ENCODE measurements around the gene DMAC2.
"Not testable (repeated sequence)": the region's sequence is repeated elsewhere in the genome, so short reads cannot be mapped to it uniquely, and the experiment has no call there.

The DMAC2 gene

DNA sequence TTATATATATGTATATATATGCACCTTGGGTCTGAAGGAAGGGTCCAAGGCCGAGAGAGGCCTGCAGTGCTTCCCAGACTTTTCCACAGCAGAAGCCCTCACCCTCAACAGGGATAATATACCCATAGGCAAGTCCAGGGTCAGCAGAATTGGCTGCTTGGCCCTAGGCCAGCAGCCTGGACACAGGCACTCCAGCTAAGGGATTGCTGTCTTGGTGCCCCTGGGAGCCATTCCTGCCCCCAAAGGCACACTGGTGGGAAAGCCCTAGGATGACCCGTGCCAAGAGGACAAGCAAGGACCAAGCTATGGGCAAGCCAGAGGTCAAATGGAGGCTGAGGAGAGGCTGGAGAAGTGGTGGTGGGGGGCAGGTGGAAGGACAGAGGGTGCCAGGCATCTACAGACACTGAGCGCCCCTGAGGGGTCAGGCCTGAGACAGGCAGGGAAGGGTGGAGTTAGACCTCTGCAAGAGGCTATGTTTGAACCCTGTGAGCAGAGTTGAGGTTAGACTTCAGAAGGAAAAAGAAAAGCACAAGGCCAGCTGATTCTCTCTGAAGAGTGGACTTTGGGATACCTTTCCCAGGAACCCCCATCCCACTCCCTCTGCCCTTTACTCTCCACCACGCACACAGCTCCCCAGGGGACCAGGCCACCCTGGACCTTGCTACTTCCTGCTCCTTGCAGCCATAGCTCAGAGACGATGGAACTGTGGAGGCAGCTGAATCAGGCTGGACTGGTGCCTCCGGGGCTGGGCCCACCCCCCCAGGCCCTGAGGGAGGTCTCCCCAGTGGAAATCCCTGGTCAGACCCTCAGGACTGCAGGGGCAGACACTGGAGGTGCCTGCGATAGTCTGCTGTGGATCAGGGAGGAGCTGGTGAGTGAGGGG lies 3.0 kb upstream of the DMAC2 start, which contains the start of gene ERICH4:
Gene ERICH4, plus strand, starts transcription at position 684 of the 883 bp plus-strand sequence. Its CDS starts 14 bp downstream, at position 698.
- DNase-seq (ENCODE audit: low read depth in 2 of 2) = no peak

DNA sequence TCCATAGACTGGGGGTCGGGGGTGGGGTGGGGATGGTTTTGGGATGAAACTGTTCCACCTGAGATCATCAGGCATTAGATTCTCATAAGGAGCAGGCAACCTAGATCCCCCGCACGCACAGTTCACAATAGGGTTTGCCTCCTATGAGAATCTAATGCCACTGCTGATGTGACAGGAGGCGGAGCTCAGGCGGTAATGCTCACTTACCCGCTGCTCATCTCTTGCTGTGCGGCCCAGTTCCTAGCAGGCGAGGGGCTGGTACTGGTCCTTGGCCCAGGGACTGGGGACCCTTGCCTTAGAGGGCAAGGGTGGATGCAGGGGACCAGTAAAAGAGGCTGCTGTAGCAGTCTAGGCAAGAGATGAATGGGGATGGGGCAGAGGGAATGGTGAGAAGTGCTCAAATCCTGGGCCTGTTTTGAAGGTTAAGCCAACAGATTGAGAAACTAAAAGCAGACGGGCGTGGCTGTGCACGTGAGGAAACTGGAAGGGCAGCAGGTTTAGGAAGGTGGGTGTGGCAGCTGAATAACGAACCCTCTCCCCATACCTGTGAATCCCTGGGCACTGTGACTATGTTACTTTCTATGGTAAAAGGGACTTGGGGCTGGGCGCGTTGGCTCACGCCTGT lies 1.7 kb upstream of the DMAC2 start:
- no peak for DNase-seq (ENCODE audit: low read depth in 2 of 2)

GRCh38 chr19:41437944-41438574 lies 1.7 kb downstream of the DMAC2 start:
- no peak for DNase-seq (ENCODE audit: low read depth in 2 of 2)

DNA sequence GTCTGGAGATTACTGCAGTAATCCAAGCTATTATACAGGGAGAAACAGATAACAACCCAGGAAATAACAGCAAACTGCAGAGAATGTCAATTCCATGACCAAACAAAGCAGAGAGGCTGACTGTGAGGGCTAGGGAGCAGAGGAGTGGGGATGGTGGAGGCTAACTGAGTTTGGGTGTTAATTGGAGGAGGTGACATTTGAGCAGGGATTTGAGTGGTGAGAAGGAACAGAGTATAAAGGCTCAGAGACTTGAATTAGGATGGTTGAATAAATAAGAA lies 3.1 kb downstream of the DMAC2 start:
- DNase-seq (ENCODE audit: low read depth in 2 of 2) = no peak

GRCh38 chr19:41435936-41436673 lies 3.6 kb downstream of the DMAC2 start:
- DNase-seq (ENCODE audit: low read depth in 2 of 2) = no peak

GRCh38 chr19:41435376-41435775 lies 4.3 kb downstream of the DMAC2 start:
- DNase-seq (ENCODE audit: low read depth in 2 of 2) = not testable (repeated sequence)

GRCh38 chr19:41434450-41434849 lies 5.3 kb downstream of the DMAC2 start:
- no peak for DNase-seq (ENCODE audit: low read depth in 2 of 2)

DNA sequence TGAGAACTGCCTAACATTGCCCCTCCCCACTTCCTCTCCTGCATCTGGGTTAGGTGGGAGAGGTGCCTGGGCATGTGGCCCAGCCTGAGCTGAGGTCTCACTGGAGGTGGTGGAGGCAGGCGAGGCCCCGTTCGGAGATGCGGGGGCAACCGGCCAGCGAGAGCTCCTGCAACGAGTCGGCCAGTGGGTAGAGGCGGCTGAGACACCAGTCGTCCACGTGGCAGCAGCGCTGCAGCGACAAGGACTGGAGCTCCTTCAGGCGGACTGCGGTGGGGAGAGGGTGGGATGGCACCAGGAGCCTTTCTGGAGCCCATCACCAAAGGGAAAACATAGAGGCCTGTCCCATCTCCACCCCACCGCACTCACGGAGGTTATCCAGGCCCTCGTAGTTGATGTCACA lies 6.5 kb downstream of the DMAC2 start:
- no peak for DNase-seq (ENCODE audit: low read depth in 2 of 2)

DNA sequence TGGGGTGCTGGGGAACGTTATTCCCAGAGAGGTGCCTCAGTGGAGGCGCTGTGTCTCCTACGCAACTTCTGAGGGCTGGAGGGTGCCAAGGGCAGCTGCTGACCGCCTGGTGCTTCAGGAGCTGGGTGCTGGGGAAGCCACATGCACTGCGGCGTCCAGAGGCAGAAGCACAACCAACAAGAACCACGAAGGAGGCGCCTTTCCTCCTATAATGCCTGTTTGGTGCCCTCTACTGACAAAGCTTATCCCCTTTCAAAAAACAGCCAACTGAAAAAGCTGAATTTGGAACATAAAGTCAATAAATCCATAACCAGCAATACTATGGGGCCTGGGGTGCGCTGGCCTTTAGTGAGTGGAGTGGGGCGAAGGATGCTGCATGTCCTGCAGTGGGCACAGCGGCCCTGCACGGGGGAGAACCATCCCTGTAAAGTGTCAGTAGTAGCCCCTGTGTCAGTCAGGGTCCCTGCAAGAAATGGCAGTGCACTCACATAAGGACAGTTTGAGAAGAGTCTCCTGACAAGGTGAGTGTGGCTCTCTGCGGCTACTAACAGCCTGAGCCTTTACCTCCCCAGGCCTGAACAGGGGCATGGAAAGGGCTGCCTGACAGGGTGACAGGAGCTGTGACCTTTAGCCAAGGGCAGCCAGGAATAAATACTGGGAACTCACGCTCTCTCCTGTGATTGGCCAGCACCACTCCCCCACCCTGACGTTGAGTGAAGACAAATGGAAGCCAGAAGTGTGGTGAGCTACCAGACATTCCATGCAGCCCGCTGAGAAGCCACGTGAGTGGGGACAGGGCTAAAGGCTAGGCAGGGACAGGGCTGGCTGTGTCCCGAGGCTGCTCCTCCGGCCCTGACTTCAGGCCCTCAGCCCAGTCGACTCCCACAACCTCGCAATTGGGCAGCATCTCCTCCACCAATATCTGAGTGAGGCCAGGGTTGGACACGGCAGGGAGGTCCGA lies 8.0 kb downstream of the DMAC2 start:
- DNase-seq (ENCODE audit: low read depth in 2 of 2) = no peak

- DNase-seq (ENCODE audit: low read depth in 2 of 2) = no peak
These were observed 8.8 kb downstream of the DMAC2 start for GRCh38 chr19:41430922-41431321.

DNA sequence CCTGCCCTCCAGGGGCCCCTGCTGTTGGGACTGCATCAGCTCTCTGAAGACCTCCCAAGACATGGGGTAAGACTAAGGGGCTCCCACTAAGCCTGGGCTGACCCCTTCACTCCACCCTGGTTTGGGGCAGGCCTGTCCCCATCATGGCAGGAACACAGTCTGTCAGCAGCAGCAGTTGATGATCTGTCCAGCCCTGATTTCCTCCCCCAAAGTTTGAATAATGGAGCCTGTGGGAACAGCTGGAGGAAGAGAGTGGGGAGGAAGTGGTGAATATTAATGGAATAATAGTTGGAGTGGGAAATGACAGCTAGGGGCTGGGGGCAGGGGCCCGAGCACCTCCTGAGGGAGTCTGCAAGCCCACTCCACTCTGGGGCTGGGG lies 11.2 kb downstream of the DMAC2 start:
- DNase-seq (ENCODE audit: low read depth in 2 of 2) = no peak

DNA sequence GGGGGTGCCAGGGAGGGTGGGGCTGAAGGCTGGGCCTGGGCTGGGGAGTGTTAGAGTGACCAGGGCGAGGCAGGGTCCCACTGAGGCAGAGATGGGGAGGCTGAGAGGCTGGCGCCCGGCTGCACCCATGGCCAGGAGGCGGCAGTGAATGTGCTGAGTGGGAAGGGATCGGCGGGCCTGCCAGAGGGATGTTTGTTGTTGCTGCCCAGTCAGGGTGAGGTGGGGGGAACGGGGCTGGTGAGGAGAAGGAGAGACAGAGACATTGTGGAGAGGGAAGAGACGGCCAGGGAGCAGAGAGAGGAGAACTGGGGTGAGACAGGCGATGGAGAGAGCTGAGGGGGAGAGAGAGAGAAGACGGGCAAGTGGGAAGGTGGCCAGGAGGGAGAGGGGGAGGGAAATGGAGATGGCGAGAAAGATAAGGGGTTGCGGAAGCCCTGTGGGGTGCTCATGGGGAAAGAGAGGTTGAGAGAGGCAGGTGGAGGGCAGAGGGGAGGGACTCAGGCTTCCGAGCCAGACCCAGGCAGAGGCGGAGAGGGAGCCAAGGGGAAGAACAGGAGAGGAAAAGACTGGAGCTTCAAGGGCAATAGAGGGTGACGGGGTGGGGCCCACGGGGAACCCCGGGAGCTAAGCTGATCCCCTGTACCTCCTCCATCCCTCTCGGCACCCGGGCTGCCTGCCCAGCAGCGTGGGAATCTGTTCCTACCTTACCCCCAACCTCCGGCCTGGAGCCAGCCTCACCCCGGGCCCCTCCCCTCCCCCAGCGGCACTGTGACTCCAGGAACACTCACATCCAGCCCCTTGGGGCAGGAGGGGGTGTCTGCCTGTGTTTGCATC lies 11.8 kb downstream of the DMAC2 start:
- DNase-seq (ENCODE audit: low read depth in 2 of 2) = no peak

- no peak for DNase-seq (ENCODE audit: low read depth in 2 of 2)
These were observed 12.6 kb downstream of the DMAC2 start, which contains the start of gene B3GNT8 for GRCh38 chr19:41426952-41427646. TSS of gene B3GNT8 (minus strand) at chr19:41427374. CDS start at chr19:41426778, 596 bp downstream.

- DNase-seq (ENCODE audit: low read depth in 2 of 2) = no peak
These were observed 13.4 kb downstream of the DMAC2 start for GRCh38 chr19:41426116-41426841.

DNA sequence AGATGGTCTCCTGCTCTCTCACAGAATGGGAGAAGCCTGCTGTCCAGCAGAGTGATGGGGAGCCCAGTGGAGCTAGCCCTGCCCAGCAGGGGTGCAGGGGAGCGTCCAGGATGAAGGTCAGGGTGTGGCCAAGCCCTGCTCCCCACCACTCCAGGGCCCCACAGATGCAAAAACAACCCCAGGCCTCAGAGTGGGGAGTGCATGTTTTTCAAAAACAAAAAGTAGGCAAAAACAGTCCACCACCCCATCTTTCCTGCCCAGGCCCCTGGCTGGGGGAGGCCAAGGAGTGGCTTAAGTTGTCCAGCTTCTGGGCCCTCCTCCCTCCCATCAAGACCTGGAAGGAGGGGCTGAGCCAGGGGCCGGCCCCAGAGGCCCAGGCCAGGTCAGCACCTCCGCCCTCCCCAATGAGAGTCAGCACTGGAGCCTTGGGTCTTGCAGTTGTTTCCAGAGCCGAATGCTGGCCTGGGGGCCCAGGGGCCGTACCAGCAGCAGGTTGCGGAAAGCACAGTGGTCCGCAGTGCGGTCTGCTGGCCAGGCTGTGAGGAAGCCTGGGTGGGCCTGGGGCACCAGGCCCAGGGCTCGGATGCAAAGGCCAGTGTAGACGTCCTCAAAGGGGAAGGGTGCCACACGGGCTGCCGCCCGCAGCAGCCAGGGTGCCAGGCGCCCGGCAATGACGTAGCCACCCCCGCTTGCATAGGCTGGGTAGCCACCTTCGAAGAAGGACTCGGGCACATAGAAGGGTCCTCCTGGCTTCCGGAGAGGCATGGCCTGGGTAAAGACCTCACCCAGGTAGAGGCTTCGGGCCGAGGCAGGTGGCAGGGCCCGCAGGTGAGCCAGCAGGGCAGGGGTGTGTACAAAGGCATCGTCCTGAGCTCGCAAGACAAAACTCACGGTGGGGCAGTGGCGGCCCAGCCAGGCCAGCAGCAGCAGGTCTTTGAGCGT lies 14.3 kb downstream of the DMAC2 start:
- no peak for DNase-seq (ENCODE audit: low read depth in 2 of 2)

DNA sequence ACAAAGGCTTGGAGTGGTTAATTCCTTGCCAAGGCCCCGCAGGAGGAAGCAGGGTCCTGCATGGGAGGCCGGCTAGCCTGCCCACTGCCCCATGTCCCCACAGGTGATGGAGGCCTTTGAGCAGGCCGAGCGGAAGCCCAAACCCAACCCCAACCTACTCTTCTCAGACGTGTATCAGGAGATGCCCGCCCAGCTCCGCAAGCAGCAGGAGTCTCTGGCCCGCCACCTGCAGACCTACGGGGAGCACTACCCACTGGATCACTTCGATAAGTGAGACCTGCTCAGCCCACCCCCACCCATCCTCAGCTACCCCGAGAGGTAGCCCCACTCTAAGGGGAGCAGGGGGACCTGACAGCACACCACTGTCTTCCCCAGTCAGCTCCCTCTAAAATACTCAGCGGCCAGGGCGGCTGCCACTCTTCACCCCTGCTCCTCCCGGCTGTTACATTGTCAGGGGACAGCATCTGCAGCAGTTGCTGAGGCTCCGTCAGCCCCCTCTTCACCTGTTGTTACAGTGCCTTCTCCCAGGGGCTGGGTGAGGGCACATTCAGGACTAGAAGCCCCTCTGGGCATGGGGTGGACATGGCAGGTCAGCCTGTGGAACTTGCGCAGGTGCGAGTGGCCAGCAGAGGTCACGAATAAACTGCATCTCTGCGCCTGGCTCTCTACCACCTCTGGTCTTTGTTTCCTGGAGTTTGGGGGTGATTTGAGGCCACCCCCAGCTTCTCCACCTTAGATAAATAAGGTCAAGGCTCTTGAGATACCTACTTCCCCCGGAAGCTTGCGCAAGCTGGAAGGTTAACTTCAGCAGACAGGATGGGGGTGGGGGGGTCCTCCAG lies 15.2 kb downstream of the DMAC2 start:
- no peak for DNase-seq (ENCODE audit: low read depth in 2 of 2)

GRCh38 chr19:41422955-41423354 lies 16.8 kb downstream of the DMAC2 start:
- DNase-seq (ENCODE audit: low read depth in 2 of 2) = no peak
